Measurements from ENCODE around the gene SDR9C7. TPM values are rescaled to one million over a fixed set of nuclear protein-coding genes. Genes with fewer than 3 reads are reported as not detected.
"Not testable (repeated sequence)": the region's sequence is repeated elsewhere in the genome, so short reads cannot be mapped to it uniquely, and the experiment has no call there.

Gene SDR9C7
- total RNA-seq, 4 donors from 2014 or later: not detected

GRCh38 chr12:56931474-56931978, 2.7 kb downstream of the SDR9C7 start:
- TF ChIP-seq CTCF (IDR thresholded peaks at IDR 0.05): no peak
- DNase-seq (ENCODE audit: low spot score): no peak
- ATAC-seq (ENCODE audit: low FRiP score): no peak

GRCh38 chr12:56930241-56930640, 4.0 kb downstream of the SDR9C7 start:
- no peak for TF ChIP-seq CTCF (IDR thresholded peaks at IDR 0.05)
- no peak for DNase-seq (ENCODE audit: low spot score)
- no peak for ATAC-seq (ENCODE audit: low FRiP score)

GRCh38 chr12:56929780-56930179, 4.4 kb downstream of the SDR9C7 start:
- no peak for TF ChIP-seq CTCF (IDR thresholded peaks at IDR 0.05)
- no peak for DNase-seq (ENCODE audit: low spot score)
- ATAC-seq (ENCODE audit: low FRiP score): no peak

- ATAC-seq (ENCODE audit: low FRiP score) (no peak), DNase-seq (ENCODE audit: low spot score) (no peak)
These were observed 5.9 kb downstream of the SDR9C7 start for GRCh38 chr12:56928262-56928661.

GRCh38 chr12:56927281-56927680, 6.9 kb downstream of the SDR9C7 start:
- DNase-seq (ENCODE audit: low spot score) (no peak), ATAC-seq (ENCODE audit: low FRiP score) (no peak)
- TF ChIP-seq CTCF (IDR thresholded peaks at IDR 0.05): no peak

More at GRCh38 chr12:56928262-56928661, 5.9 kb downstream of the SDR9C7 start:
- TF ChIP-seq CTCF (IDR thresholded peaks at IDR 0.05): no peak

- no peak for TF ChIP-seq CTCF (IDR thresholded peaks at IDR 0.05)
- ATAC-seq (ENCODE audit: low FRiP score) (no peak), DNase-seq (ENCODE audit: low spot score) (no peak)
These were observed 12.2 kb downstream of the SDR9C7 start for GRCh38 chr12:56922031-56922430.

GRCh38 chr12:56921346-56921745, 12.9 kb downstream of the SDR9C7 start:
- DNase-seq (ENCODE audit: low spot score): no peak
- ATAC-seq (ENCODE audit: low FRiP score): no peak
- no peak for TF ChIP-seq CTCF (IDR thresholded peaks at IDR 0.05)

- not testable (repeated sequence) for ATAC-seq (ENCODE audit: low FRiP score); DNase-seq (ENCODE audit: low spot score)
These were observed 16.1 kb downstream of the SDR9C7 start for GRCh38 chr12:56918139-56918538.
